Measurements from ENCODE around the gene EPB41L3. TPM values are rescaled to one million over a fixed set of nuclear protein-coding genes. Genes with fewer than 3 reads are reported as not detected.
"Not testable (repeated sequence)": the region's sequence is repeated elsewhere in the genome, so short reads cannot be mapped to it uniquely, and the experiment has no call there.

EPB41L3 gene
- total RNA-seq, 1 experiment from 2014 or later: 20.6 TPM

GRCh38 chr18:5512176-5512575 lies 31.6 kb downstream of the EPB41L3 start (continued):
- no peak for TF ChIP-seq IRF1 (CRISPR knock-in tag; IDR thresholded peaks at IDR 0.05)
- TF ChIP-seq CREM (CRISPR knock-in tag; IDR thresholded peaks at IDR 0.05): no peak
- no peak for TF ChIP-seq TP53 (CRISPR knock-in tag; IDR thresholded peaks at IDR 0.05)
- no peak for TF ChIP-seq CDX4 (CRISPR knock-in tag; IDR thresholded peaks at IDR 0.05; ENCODE audit: borderline replicate concordance)
- no peak for TF ChIP-seq NR1H2 (CRISPR knock-in tag; IDR thresholded peaks at IDR 0.05)
- TF ChIP-seq SMAD4 (CRISPR knock-in tag; IDR thresholded peaks at IDR 0.05): no peak
- no peak for TF ChIP-seq SOX15 (CRISPR knock-in tag; IDR thresholded peaks at IDR 0.05)
- TF ChIP-seq FOXJ3 (CRISPR knock-in tag; IDR thresholded peaks at IDR 0.05; ENCODE audit: borderline replicate concordance): no peak
- TF ChIP-seq ATF6 (CRISPR knock-in tag; IDR thresholded peaks at IDR 0.05): no peak

- H3K27ac Mint-ChIP-seq; ATAC-seq; POLR2A ChIA-PET; CTCF ChIA-PET; H3K27me3 Mint-ChIP-seq (ENCODE audit: low read depth); H3K36me3 Mint-ChIP-seq; H3K9me3 Mint-ChIP-seq; H3K4me3 Mint-ChIP-seq; DNase-seq (ENCODE audit: low spot score): not testable (repeated sequence)
- H3K4me1 Mint-ChIP-seq: peaks cover 35% of the 10 kb centered on the region
Measured at GRCh38 chr18:5511541-5511940, 32.3 kb downstream of the EPB41L3 start.

GRCh38 chr18:5510135-5510846 lies 33.5 kb downstream of the EPB41L3 start:
- ATAC-seq: no peak
- H3K4me3 Mint-ChIP-seq: no peak overlapping the region

More at GRCh38 chr18:5510135-5510846, 33.5 kb downstream of the EPB41L3 start:
- CTCF ChIA-PET: no interaction called here
- Mint-ChIP-seq H3K4me1 (peaks cover 29% of the 10 kb centered on the region), H3K27ac (no peak overlapping the region), H3K27me3 (ENCODE audit: low read depth) (no peaks in the 10 kb centered on the region), H3K9me3 (peaks cover 4% of the 10 kb centered on the region), H3K36me3 (no peaks in the 10 kb centered on the region)
- no peak for TF ChIP-seq ZBTB21 (CRISPR knock-in tag; IDR thresholded peaks at IDR 0.05; ENCODE audit: borderline replicate concordance)
- no peak for TF ChIP-seq SMAD3 (CRISPR knock-in tag; IDR thresholded peaks at IDR 0.05; ENCODE audit: borderline replicate concordance)
- TF ChIP-seq ZNF138 (CRISPR knock-in tag; conservative IDR thresholded peaks at IDR 0.05): no peak
- no peak for TF ChIP-seq CBFB (CRISPR knock-in tag; IDR thresholded peaks at IDR 0.05; ENCODE audit: low read depth)
- TF ChIP-seq ERG (CRISPR knock-in tag; IDR thresholded peaks at IDR 0.05): no peak
- TF ChIP-seq ZNF396 (CRISPR knock-in tag; IDR thresholded peaks at IDR 0.05; ENCODE audit: borderline replicate concordance): no peak
- TF ChIP-seq NR1H2 (CRISPR knock-in tag; IDR thresholded peaks at IDR 0.05): no peak
- TF ChIP-seq FOXP1 (CRISPR knock-in tag; IDR thresholded peaks at IDR 0.05; ENCODE audit: borderline replicate concordance): no peak
- no peak for TF ChIP-seq ATF1 (CRISPR knock-in tag; IDR thresholded peaks at IDR 0.05)
- TF ChIP-seq ZNF512 (CRISPR knock-in tag; IDR thresholded peaks at IDR 0.05; ENCODE audit: borderline replicate concordance): no peak
- no peak for TF ChIP-seq ZNF423 (CRISPR knock-in tag; IDR thresholded peaks at IDR 0.05)
- no peak for DNase-seq (ENCODE audit: low spot score)
- POLR2A ChIA-PET: no interaction called here
